ENCODE measurements around the gene TM6SF1. TPM values are rescaled to one million over a fixed set of nuclear protein-coding genes. Genes with fewer than 3 reads are reported as not detected.

TM6SF1 gene
- total and polyA plus RNA-seq, 9 of the 15 experiments (the other 6 are each of a cell fraction or from before 2014, with no cell fraction given): 1.0 to 5.6 (median 3.5) TPM

DNA sequence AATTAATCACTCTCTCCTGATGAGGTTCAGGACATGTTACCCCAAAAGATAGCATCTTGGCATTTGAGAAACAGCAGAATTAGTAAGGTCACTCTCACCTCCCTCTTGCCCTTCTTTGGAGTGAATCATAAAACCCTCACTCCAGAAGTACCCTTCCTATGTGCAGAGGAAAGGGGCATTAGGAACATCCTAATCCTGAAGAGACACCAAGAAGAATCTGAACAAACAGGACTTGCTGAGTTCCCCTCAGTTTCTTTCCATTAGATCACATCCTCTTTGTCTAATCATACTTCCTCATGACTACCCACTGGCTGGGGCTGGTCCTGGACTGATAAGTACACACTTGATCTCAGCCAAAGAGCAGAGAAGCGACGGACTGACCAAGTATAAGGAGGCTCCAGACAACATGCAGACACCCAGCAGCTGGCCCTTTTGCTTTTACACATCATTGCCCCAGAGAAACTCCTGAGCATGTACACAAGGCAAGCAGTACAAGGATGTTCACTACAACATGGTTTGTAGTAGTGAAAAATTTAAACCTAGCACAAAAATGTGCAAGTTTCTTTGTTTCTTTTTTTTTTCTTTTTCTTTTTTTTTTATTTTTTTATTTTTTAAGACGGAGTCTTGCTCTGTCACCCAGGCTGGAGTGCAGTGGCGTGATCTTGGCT, 15.0 kb upstream of the TM6SF1 start (continued):
- TF ChIP-seq, protein P1, sequence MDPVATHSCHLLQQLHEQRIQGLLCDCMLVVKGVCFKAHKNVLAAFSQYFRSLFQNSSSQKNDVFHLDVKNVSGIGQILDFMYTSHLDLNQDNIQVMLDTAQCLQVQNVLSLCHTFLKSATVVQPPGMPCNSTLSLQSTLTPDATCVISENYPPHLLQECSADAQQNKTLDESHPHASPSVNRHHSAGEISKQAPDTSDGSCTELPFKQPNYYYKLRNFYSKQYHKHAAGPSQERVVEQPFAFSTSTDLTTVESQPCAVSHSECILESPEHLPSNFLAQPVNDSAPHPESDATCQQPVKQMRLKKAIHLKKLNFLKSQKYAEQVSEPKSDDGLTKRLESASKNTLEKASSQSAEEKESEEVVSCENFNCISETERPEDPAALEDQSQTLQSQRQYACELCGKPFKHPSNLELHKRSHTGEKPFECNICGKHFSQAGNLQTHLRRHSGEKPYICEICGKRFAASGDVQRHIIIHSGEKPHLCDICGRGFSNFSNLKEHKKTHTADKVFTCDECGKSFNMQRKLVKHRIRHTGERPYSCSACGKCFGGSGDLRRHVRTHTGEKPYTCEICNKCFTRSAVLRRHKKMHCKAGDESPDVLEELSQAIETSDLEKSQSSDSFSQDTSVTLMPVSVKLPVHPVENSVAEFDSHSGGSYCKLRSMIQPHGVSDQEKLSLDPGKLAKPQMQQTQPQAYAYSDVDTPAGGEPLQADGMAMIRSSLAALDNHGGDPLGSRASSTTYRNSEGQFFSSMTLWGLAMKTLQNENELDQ (CRISPR knock-in tag; IDR thresholded peaks at IDR 0.05; ENCODE audit: borderline replicate concordance): no peak
- TF ChIP-seq ZKSCAN3 (CRISPR knock-in tag; IDR thresholded peaks at IDR 0.05): no peak
- peak; percentile 83 for TF ChIP-seq GATA2 (CRISPR knock-in tag; IDR thresholded peaks at IDR 0.05)
- TF ChIP-seq, protein P2, sequence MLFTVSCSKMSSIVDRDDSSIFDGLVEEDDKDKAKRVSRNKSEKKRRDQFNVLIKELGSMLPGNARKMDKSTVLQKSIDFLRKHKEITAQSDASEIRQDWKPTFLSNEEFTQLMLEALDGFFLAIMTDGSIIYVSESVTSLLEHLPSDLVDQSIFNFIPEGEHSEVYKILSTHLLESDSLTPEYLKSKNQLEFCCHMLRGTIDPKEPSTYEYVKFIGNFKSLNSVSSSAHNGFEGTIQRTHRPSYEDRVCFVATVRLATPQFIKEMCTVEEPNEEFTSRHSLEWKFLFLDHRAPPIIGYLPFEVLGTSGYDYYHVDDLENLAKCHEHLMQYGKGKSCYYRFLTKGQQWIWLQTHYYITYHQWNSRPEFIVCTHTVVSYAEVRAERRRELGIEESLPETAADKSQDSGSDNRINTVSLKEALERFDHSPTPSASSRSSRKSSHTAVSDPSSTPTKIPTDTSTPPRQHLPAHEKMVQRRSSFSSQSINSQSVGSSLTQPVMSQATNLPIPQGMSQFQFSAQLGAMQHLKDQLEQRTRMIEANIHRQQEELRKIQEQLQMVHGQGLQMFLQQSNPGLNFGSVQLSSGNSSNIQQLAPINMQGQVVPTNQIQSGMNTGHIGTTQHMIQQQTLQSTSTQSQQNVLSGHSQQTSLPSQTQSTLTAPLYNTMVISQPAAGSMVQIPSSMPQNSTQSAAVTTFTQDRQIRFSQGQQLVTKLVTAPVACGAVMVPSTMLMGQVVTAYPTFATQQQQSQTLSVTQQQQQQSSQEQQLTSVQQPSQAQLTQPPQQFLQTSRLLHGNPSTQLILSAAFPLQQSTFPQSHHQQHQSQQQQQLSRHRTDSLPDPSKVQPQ (CRISPR knock-in tag; IDR thresholded peaks at IDR 0.05; ENCODE audit: borderline replicate concordance): no peak
- peak; percentile 82 for TF ChIP-seq FOXM1 (IDR thresholded peaks at IDR 0.05; ENCODE audit: low read depth)
- no peak for TF ChIP-seq FOXM1 (CRISPR knock-in tag; IDR thresholded peaks at IDR 0.05; ENCODE audit: low read depth)
- TF ChIP-seq NR3C1 (CRISPR knock-in tag; IDR thresholded peaks at IDR 0.05): no peak
- no peak for TF ChIP-seq PHB2 (IDR thresholded peaks at IDR 0.05; ENCODE audit: low read depth)
- TF ChIP-seq MYNN (IDR thresholded peaks at IDR 0.05): peak; percentile 55; the same call in 1 of the 2 replicates
- TF ChIP-seq MYNN (CRISPR knock-in tag; IDR thresholded peaks at IDR 0.05): no peak
- TF ChIP-seq, protein P3, sequence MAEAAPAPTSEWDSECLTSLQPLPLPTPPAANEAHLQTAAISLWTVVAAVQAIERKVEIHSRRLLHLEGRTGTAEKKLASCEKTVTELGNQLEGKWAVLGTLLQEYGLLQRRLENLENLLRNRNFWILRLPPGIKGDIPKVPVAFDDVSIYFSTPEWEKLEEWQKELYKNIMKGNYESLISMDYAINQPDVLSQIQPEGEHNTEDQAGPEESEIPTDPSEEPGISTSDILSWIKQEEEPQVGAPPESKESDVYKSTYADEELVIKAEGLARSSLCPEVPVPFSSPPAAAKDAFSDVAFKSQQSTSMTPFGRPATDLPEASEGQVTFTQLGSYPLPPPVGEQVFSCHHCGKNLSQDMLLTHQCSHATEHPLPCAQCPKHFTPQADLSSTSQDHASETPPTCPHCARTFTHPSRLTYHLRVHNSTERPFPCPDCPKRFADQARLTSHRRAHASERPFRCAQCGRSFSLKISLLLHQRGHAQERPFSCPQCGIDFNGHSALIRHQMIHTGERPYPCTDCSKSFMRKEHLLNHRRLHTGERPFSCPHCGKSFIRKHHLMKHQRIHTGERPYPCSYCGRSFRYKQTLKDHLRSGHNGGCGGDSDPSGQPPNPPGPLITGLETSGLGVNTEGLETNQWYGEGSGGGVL (CRISPR knock-in tag; IDR thresholded peaks at IDR 0.05): no peak
- peak; percentile 68 for TF ChIP-seq POLR2A (conservative IDR thresholded peaks at IDR 0.05)
- peak; percentile 78 to 92 for TF ChIP-seq RCOR1 (IDR thresholded peaks at IDR 0.05; ENCODE audit: borderline replicate concordance in 1 of 2, low read depth in 2 of 2, low read length in 2 of 2)
- TF ChIP-seq ARID1B (IDR thresholded peaks at IDR 0.05): peak; percentile 96
- TF ChIP-seq, protein P4, sequence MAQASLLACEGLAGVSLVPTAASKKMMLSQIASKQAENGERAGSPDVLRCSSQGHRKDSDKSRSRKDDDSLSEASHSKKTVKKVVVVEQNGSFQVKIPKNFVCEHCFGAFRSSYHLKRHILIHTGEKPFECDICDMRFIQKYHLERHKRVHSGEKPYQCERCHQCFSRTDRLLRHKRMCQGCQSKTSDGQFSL (CRISPR knock-in tag; IDR thresholded peaks at IDR 0.05): no peak
- TF ChIP-seq, protein P4 (tag; IDR thresholded peaks at IDR 0.05): no peak
- TF ChIP-seq ZNF644 (tag; IDR thresholded peaks at IDR 0.05; ENCODE audit: low read depth): peak; percentile 68; the same call in 1 of the 2 replicates
- no peak for TF ChIP-seq SNRNP70 (optimal IDR thresholded peaks at IDR 0.05; ENCODE audit: low read depth, low read length)
- peak; percentile 74 for TF ChIP-seq ZNF239 (CRISPR knock-in tag; IDR thresholded peaks at IDR 0.05)
- TF ChIP-seq, protein P5, sequence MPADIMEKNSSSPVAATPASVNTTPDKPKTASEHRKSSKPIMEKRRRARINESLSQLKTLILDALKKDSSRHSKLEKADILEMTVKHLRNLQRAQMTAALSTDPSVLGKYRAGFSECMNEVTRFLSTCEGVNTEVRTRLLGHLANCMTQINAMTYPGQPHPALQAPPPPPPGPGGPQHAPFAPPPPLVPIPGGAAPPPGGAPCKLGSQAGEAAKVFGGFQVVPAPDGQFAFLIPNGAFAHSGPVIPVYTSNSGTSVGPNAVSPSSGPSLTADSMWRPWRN (IDR thresholded peaks at IDR 0.05; ENCODE audit: low read depth): 0 out of 2 replicates have a peak, but pooled peaks have one; percentile 38
- no peak for TF ChIP-seq TAF15 (IDR thresholded peaks at IDR 0.05; ENCODE audit: low read depth, low read length)

All from K562 (cell line).